CD14-positive monocyte (primary cell): ENCODE data around the gene SLC40A1. TPM values are rescaled to one million over a fixed set of nuclear protein-coding genes. Genes with fewer than 3 reads are reported as not detected.

Source experiments
- DNase-seq, 3 donors: peaks; one replicate each; pipeline ENCODE4 v3.0.0-alpha.2; 2011 to 2022
- H2AFZ ChIP-seq: 2 replicates; pipeline ENCODE4 v1.6.0; 2012; ENCODE audit warnings: mild to moderate bottlenecking, low read depth, low read length, inconsistent platforms; ENCODE audit not compliant: insufficient read depth, poor library complexity, severe bottlenecking
- H3K27ac ChIP-seq, 2 donors: 1 replicate in 1 of 2; 2 replicates in 1 of 2; pipeline ENCODE4 v1.5.1; 2012 to 2013; ENCODE audit warnings: low read length in 2 of 2, control low read depth in 1 of 2, inconsistent platforms in 1 of 2, low read depth in 1 of 2, mild to moderate bottlenecking in 1 of 2
- H3K27me3 ChIP-seq, 2 donors: one replicate each; pipeline versions ENCODE4 v1.6.0 to v1.6.1; 2011 to 2013; ENCODE audit warnings: low read length in 2 of 2; ENCODE audit not compliant: control insufficient read depth in 2 of 2, insufficient read depth in 2 of 2
- H3K36me3 ChIP-seq, 2 donors: replicated peaks in 1 of 2; 1 replicate in 1 of 2; 2 replicates in 1 of 2; pipeline versions ENCODE4 v1.5.1 to v1.6.1; 2012 to 2013; ENCODE audit warnings: low read length in 2 of 2, control low read depth in 1 of 2, inconsistent platforms in 1 of 2, mild to moderate bottlenecking in 1 of 2; ENCODE audit not compliant: insufficient read depth in 2 of 2, control insufficient read depth in 1 of 2
- H3K4me1 ChIP-seq, 2 donors: 1 replicate in 1 of 2; 2 replicates in 1 of 2; pipeline versions ENCODE4 v1.5.1 to v1.6.1; 2012 to 2013; ENCODE audit warnings: low read length in 2 of 2, control low read depth in 1 of 2, inconsistent platforms in 1 of 2, mild to moderate bottlenecking in 1 of 2, moderate library complexity in 1 of 2; ENCODE audit not compliant: insufficient read depth in 2 of 2, control insufficient read depth in 1 of 2
- H3K4me2 ChIP-seq: replicated peaks from 2 replicates; pipeline ENCODE3; 2012; ENCODE audit warnings: low read length, moderate library complexity, mild to moderate bottlenecking; ENCODE audit not compliant: poor library complexity, severe bottlenecking; ENCODE audit errors: extremely low read depth
- H3K4me3 ChIP-seq, 3 experiments: fragments of 200-600 bp in 1 of 3; sonication (generic) in 1 of 3; replicated peaks in 1 of 3; 1 replicate in 2 of 3; 2 replicates in 1 of 3; pipeline ENCODE4 v1.5.1; 2011 to 2013; ENCODE audit warnings: low read length in 3 of 3, mild to moderate bottlenecking in 3 of 3, control low read depth in 2 of 3, low read depth in 2 of 3, inconsistent platforms in 1 of 3, moderate library complexity in 1 of 3
- H3K79me2 ChIP-seq: 2 replicates; pipeline ENCODE4 v1.6.0; 2012; ENCODE audit warnings: mild to moderate bottlenecking, control low read depth, inconsistent platforms, low read length, moderate library complexity; ENCODE audit not compliant: insufficient read depth
- H3K9ac ChIP-seq: 2 replicates; pipeline ENCODE4 v1.6.0; 2017; ENCODE audit warnings: low read length, mild to moderate bottlenecking; ENCODE audit not compliant: insufficient read depth, poor library complexity, severe bottlenecking
- H3K9me3 ChIP-seq, 2 donors: replicated peaks in 1 of 2; 1 replicate in 1 of 2; 2 replicates in 1 of 2; pipeline versions ENCODE4 v1.5.1 to v1.6.1; 2012 to 2013; ENCODE audit warnings: low read length in 2 of 2, control low read depth in 1 of 2; ENCODE audit not compliant: control insufficient read depth in 1 of 2, insufficient read depth in 1 of 2
- H4K20me1 ChIP-seq: 2 replicates; pipeline ENCODE4 v1.6.0; 2012; ENCODE audit warnings: mild to moderate bottlenecking, low read length, control low read depth, moderate library complexity; ENCODE audit not compliant: insufficient read depth
- H3K27ac Mint-ChIP-seq, 7 donors: one replicate each; pipeline ENCODE4 v1.8.0; 2020; ENCODE audit warnings: mild to moderate bottlenecking in 7 of 7, mixed read lengths in 7 of 7, moderate library complexity in 6 of 7, inconsistent platforms in 2 of 7
- H3K27me3 Mint-ChIP-seq, 3 donors: one replicate each; pipeline ENCODE4 v1.8.0; 2021 to 2022; ENCODE audit warnings: low read depth in 3 of 3, mild to moderate bottlenecking in 3 of 3, mixed read lengths in 3 of 3, moderate library complexity in 3 of 3, inconsistent platforms in 1 of 3
- H3K36me3 Mint-ChIP-seq, 2 donors: one replicate each; pipeline ENCODE4 v1.8.0; 2020; ENCODE audit warnings: mixed read lengths in 2 of 2, inconsistent platforms in 1 of 2, mild to moderate bottlenecking in 1 of 2
- H3K4me1 Mint-ChIP-seq: one replicate; pipeline ENCODE4 v1.8.0; 2020; ENCODE audit warnings: mild to moderate bottlenecking, mixed read lengths
- H3K4me3 Mint-ChIP-seq, 2 donors: one replicate each; pipeline ENCODE4 v1.8.0; 2020; ENCODE audit warnings: mild to moderate bottlenecking in 2 of 2, mixed read lengths in 2 of 2, moderate library complexity in 1 of 2
- H3K9me3 Mint-ChIP-seq, 7 donors: one replicate each; pipeline ENCODE4 v1.8.0; 2020 to 2022; ENCODE audit warnings: mixed read lengths in 7 of 7, mild to moderate bottlenecking in 6 of 7, moderate library complexity in 6 of 7, inconsistent platforms in 2 of 7
- WGBS: methylation state at CpG from one replicate; pipeline ENCODE4 v1.1.5; 2013; ENCODE audit warnings: missing lambda C conversion rate; ENCODE audit not compliant: insufficient coverage; 5-methylcytosine and 5-hydroxymethylcytosine counted together
- intact Hi-C, 2 donors: fragments of 100-400 bp; cut with micrococcal nuclease; formaldehyde crosslinking; loops; one replicate each; pipeline versions ENCODE4 v1.15.0 to v1.15.1; 2023
- polyA plus RNA-seq, 3 donors: library from polyadenylated mRNA; depleted of rRNA in 1 of 3; unstranded in 2 of 3; stranded (reverse) in 1 of 3; fragments of 300-500 nt in 2 of 3; fragments of >200 nt in 1 of 3; fragmentation: Illumina TruSeq in 2 of 3; gene quantifications; 1 replicate in 2 of 3; 2 replicates in 1 of 3; pipeline ENCODE4 v1.2.3, GENCODE V29; 2012 to 2021
- TF ChIP-seq, protein P1 (sequence below): fragments of 200-600 bp; IDR thresholded peaks from one replicate; pipeline ENCODE4 v1.8.0; 2022; ENCODE audit warnings: antibody characterized with exemption, mild to moderate bottlenecking

The SLC40A1 gene
- polyA plus RNA-seq, 3 donors = 7.9 to 91.6 (median 90.4) TPM

DNA sequence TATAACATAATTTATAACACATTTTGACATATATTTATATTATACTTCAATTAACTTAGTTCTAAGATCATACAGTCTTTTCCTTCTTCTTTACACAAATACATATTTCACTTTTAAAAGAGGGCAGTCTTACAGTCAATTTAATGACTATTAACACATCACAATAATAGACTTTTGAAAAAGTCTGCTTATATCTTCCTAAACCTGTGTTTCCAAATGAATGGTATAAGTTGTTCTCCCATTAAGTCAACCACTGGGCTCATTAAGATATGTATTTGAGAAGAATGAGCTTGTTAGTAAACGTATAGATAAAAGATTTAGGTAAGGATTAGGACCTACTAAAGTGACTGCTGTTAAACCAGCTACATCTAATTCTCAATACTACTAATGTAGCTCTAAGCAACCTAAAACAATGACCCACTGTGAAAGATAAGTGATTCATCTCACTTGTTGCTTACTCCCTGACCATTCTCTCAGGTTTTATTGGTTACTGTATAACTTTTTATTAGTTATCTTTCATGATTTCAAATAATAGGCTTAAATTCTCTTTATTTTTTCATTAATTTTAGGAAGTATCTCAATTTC lies 27.0 kb downstream of the SLC40A1 start:
- WGBS = no CpG with 5 or more reads among the region's 1 CpG
- H3K4me3 Mint-ChIP-seq = no peak overlapping the region
- Histone ChIP-seq H3K79me2 (no peaks in the 10 kb centered on the region), H3K4me1 (no peaks in the 10 kb centered on the region), H4K20me1 (no peaks in the 10 kb centered on the region), H3K9me3 (no peaks in the 10 kb centered on the region), H3K4me3 (no peak overlapping the region), H2AFZ (no peak overlapping the region), H3K4me2 (no peak overlapping the region), H3K9ac (no peak overlapping the region), H3K27ac (no peak overlapping the region), H3K27me3 (no peaks in the 10 kb centered on the region), H3K36me3 (peaks cover 5 to 9% of the 10 kb centered on the region in 2 donors)
- H3K9me3 Mint-ChIP-seq = no peaks in the 10 kb centered on the region
- H3K36me3 Mint-ChIP-seq = peaks cover 7 to 17% of the 10 kb centered on the region in 2 donors
- DNase-seq = no peak
- peaks cover 7% of the 10 kb centered on the region for H3K4me1 Mint-ChIP-seq
- H3K27me3 Mint-ChIP-seq = no peaks in the 10 kb centered on the region
- no peak overlapping the region for H3K27ac Mint-ChIP-seq
- TF ChIP-seq, protein P1, sequence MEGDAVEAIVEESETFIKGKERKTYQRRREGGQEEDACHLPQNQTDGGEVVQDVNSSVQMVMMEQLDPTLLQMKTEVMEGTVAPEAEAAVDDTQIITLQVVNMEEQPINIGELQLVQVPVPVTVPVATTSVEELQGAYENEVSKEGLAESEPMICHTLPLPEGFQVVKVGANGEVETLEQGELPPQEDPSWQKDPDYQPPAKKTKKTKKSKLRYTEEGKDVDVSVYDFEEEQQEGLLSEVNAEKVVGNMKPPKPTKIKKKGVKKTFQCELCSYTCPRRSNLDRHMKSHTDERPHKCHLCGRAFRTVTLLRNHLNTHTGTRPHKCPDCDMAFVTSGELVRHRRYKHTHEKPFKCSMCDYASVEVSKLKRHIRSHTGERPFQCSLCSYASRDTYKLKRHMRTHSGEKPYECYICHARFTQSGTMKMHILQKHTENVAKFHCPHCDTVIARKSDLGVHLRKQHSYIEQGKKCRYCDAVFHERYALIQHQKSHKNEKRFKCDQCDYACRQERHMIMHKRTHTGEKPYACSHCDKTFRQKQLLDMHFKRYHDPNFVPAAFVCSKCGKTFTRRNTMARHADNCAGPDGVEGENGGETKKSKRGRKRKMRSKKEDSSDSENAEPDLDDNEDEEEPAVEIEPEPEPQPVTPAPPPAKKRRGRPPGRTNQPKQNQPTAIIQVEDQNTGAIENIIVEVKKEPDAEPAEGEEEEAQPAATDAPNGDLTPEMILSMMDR = no peak
- intact Hi-C loops = no loop called here

DNA sequence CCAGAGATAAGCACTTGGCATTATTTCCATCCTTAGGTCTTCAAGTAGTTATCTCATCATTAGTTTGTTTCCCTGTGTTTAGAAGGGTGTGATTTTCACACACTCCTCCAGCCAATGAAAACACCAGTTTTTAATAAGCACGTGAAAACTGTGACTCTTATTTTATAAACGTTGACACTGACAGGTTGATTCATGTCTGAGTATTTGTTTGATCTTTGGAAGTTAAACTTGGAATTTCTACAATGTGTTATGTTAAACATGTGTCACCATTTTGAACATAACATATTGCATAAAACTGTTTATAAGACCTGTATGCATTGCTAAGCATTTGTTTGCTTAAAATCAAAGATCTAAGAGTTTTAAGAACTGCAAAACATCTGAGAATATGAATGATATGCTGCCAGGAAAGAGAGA lies 27.6 kb downstream of the SLC40A1 start:
- Histone ChIP-seq H3K4me1 (no peaks in the 10 kb centered on the region), H3K79me2 (no peaks in the 10 kb centered on the region), H3K4me2 (no peak overlapping the region), H3K27ac (no peak overlapping the region), H3K27me3 (no peaks in the 10 kb centered on the region), H4K20me1 (no peaks in the 10 kb centered on the region), H3K9ac (no peak overlapping the region), H3K36me3 (peaks cover 3 to 5% of the 10 kb centered on the region in 2 donors), H3K4me3 (no peak overlapping the region), H2AFZ (no peak overlapping the region), H3K9me3 (no peaks in the 10 kb centered on the region)
- TF ChIP-seq, protein P1 = no peak
- Mint-ChIP-seq H3K27ac (peak overlapping the region in 1 of 7 donors; percentile 42), H3K4me3 (no peak overlapping the region), H3K9me3 (no peaks in the 10 kb centered on the region), H3K4me1 (peaks cover 7% of the 10 kb centered on the region), H3K36me3 (peaks cover 4 to 13% of the 10 kb centered on the region in 2 donors), H3K27me3 (no peaks in the 10 kb centered on the region)
- WGBS = no CpG with 5 or more reads among the region's 2 CpGs
- intact Hi-C loops = no loop called here
- DNase-seq = no peak
